ENCODE results near the gene PSME3IP1. TPM values are rescaled to one million over a fixed set of nuclear protein-coding genes. Genes with fewer than 3 reads are reported as not detected.

PSME3IP1 gene
- total RNA-seq, 1 donor from 2014 or later: 36.5 TPM

DNA sequence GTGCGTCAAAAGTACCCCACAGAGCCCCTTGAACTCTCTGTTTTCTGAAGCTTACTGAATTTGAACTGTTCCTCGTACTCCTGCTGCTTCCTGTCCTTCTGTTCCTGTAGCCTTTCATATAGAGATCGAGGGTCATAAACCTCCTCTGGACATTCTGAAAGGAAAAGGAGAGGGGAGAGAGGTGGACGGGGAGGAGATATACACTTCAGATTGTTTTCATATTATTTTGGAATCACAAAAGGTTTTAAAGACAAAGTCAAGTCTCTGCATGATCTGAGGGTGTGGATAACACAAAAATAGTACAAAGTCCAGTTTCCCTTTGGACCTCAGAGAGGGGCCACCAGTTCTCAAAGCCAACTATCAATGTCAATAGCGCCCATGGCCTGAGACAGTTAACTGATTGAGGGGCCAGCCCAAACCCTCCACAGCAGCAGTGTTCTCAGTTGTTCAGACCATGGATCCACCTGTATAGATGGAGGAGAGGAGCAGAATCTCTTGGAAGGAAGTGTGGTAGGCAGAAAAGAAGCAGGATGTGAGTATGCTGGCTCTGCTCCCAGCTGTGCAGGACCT, 13.0 kb downstream of the PSME3IP1 start:
- Histone ChIP-seq H3K36me3 (ENCODE audit: control insufficient read depth in 3 of 3, insufficient read depth in 3 of 3, low read length in 3 of 3) (peaks cover 26 to 36% (median 33%) of the 10 kb centered on the region in 3 donors), H3K9me3 (ENCODE audit: control insufficient read depth in 3 of 3, low read length in 3 of 3) (no peaks in the 10 kb centered on the region), H3K9ac (ENCODE audit: low read depth in 1 of 3, low read length in 3 of 3) (no peak overlapping the region), H3K27ac (ENCODE audit: low read depth, low read length) (no peak overlapping the region), H3K4me1 (ENCODE audit: control insufficient read depth in 3 of 3, insufficient read depth in 3 of 3, low read length in 3 of 3) (no peaks in the 10 kb centered on the region), H3K4me3 (ENCODE audit: low read length in 3 of 3) (no peak overlapping the region), H3K27me3 (ENCODE audit: control insufficient read depth in 3 of 3, insufficient read depth in 3 of 3, low read length in 3 of 3) (no peaks in the 10 kb centered on the region)

DNA sequence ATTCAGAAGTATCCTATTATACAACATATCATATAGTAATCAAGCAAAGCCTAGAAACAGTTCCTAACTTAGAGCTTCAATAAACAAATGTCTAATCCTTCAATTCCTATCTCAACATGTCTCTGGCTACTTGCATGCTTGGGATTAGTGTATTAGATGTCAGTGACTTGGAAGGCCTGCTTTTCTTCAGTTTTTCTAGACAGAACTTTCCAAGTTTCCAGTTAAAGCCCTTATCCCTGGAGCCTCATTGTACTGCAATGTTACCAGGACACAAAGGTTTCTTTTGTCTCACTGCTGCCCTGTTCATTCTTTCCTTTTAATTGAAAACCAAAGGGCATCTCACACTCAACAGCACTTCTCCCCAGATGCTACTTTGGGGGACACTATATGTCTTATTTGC, 16.5 kb downstream of the PSME3IP1 start:
- Histone ChIP-seq H3K9me3 (ENCODE audit: control insufficient read depth in 3 of 3, low read length in 3 of 3) (no peaks in the 10 kb centered on the region), H3K27me3 (ENCODE audit: control insufficient read depth in 3 of 3, insufficient read depth in 3 of 3, low read length in 3 of 3) (no peaks in the 10 kb centered on the region), H3K4me3 (ENCODE audit: low read length in 3 of 3) (no peak overlapping the region), H3K36me3 (ENCODE audit: control insufficient read depth in 3 of 3, insufficient read depth in 3 of 3, low read length in 3 of 3) (peaks cover 40 to 56% (median 54%) of the 10 kb centered on the region in 3 donors), H3K27ac (ENCODE audit: low read depth, low read length) (no peak overlapping the region), H3K9ac (ENCODE audit: low read depth in 1 of 3, low read length in 3 of 3) (no peak overlapping the region), H3K4me1 (ENCODE audit: control insufficient read depth in 3 of 3, insufficient read depth in 3 of 3, low read length in 3 of 3) (no peaks in the 10 kb centered on the region)

- no peaks in the 10 kb centered on the region for H3K4me1 ChIP-seq (ENCODE audit: control insufficient read depth in 3 of 3, insufficient read depth in 3 of 3, low read length in 3 of 3)
- H3K4me3 ChIP-seq (ENCODE audit: low read length in 3 of 3): no peak overlapping the region
- H3K27me3 ChIP-seq (ENCODE audit: control insufficient read depth in 3 of 3, insufficient read depth in 3 of 3, low read length in 3 of 3): no peaks in the 10 kb centered on the region
- no peak overlapping the region for H3K9ac ChIP-seq (ENCODE audit: low read depth in 1 of 3, low read length in 3 of 3)
- peaks cover 37 to 67% (median 61%) of the 10 kb centered on the region in 3 donors for H3K36me3 ChIP-seq (ENCODE audit: control insufficient read depth in 3 of 3, insufficient read depth in 3 of 3, low read length in 3 of 3)
- H3K9me3 ChIP-seq (ENCODE audit: control insufficient read depth in 3 of 3, low read length in 3 of 3): no peaks in the 10 kb centered on the region
- no peak overlapping the region for H3K27ac ChIP-seq (ENCODE audit: low read depth, low read length)
Observed at GRCh38 chr16:57167953-57168352, 17.9 kb downstream of the PSME3IP1 start.

GRCh38 chr16:57167538-57167937, 18.3 kb downstream of the PSME3IP1 start:
- no peaks in the 10 kb centered on the region for H3K27me3 ChIP-seq (ENCODE audit: control insufficient read depth in 3 of 3, insufficient read depth in 3 of 3, low read length in 3 of 3)
- no peak overlapping the region for H3K4me3 ChIP-seq (ENCODE audit: low read length in 3 of 3)
- H3K27ac ChIP-seq (ENCODE audit: low read depth, low read length): no peak overlapping the region
- peaks cover 35 to 66% (median 57%) of the 10 kb centered on the region in 3 donors for H3K36me3 ChIP-seq (ENCODE audit: control insufficient read depth in 3 of 3, insufficient read depth in 3 of 3, low read length in 3 of 3)
- no peaks in the 10 kb centered on the region for H3K9me3 ChIP-seq (ENCODE audit: control insufficient read depth in 3 of 3, low read length in 3 of 3)
- H3K9ac ChIP-seq (ENCODE audit: low read depth in 1 of 3, low read length in 3 of 3): no peak overlapping the region
- no peaks in the 10 kb centered on the region for H3K4me1 ChIP-seq (ENCODE audit: control insufficient read depth in 3 of 3, insufficient read depth in 3 of 3, low read length in 3 of 3)

DNA sequence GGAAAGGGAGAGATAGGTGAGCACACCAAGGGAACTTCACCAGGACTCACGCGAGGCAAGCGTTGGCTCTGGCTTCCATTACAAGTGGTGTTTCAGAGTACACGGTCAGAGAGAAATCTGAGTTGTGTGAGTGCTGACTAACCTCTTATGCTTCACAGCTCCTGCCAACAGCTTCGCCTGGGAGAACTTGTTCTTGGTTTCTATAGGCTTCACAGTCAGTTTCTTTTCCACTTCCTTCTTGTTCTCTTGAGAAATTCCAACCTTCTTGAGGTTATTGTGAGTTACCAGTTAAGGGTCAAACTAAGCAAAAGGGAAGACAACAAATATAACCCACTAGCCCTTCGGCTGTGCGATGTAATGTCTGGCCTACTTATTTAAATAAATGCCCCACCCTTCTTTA, 18.9 kb downstream of the PSME3IP1 start:
- Histone ChIP-seq H3K4me3 (ENCODE audit: low read length in 3 of 3) (no peak overlapping the region), H3K36me3 (ENCODE audit: control insufficient read depth in 3 of 3, insufficient read depth in 3 of 3, low read length in 3 of 3) (peaks cover 33 to 61% (median 58%) of the 10 kb centered on the region in 3 donors), H3K27ac (ENCODE audit: low read depth, low read length) (peak overlapping the region; percentile 21), H3K27me3 (ENCODE audit: control insufficient read depth in 3 of 3, insufficient read depth in 3 of 3, low read length in 3 of 3) (no peaks in the 10 kb centered on the region), H3K9ac (ENCODE audit: low read depth in 1 of 3, low read length in 3 of 3) (no peak overlapping the region), H3K9me3 (ENCODE audit: control insufficient read depth in 3 of 3, low read length in 3 of 3) (no peaks in the 10 kb centered on the region), H3K4me1 (ENCODE audit: control insufficient read depth in 3 of 3, insufficient read depth in 3 of 3, low read length in 3 of 3) (no peaks in the 10 kb centered on the region)

- Histone ChIP-seq H3K9me3 (ENCODE audit: control insufficient read depth in 3 of 3, low read length in 3 of 3) (no peaks in the 10 kb centered on the region), H3K27ac (ENCODE audit: low read depth, low read length) (peak overlapping the region; percentile 21), H3K36me3 (ENCODE audit: control insufficient read depth in 3 of 3, insufficient read depth in 3 of 3, low read length in 3 of 3) (peaks cover 28 to 56% (median 56%) of the 10 kb centered on the region in 3 donors), H3K4me1 (ENCODE audit: control insufficient read depth in 3 of 3, insufficient read depth in 3 of 3, low read length in 3 of 3) (no peaks in the 10 kb centered on the region), H3K4me3 (ENCODE audit: low read length in 3 of 3) (no peak overlapping the region), H3K27me3 (ENCODE audit: control insufficient read depth in 3 of 3, insufficient read depth in 3 of 3, low read length in 3 of 3) (no peaks in the 10 kb centered on the region), H3K9ac (ENCODE audit: low read depth in 1 of 3, low read length in 3 of 3) (no peak overlapping the region)
Observed at GRCh38 chr16:57166451-57166850, 19.4 kb downstream of the PSME3IP1 start.

GRCh38 chr16:57165938-57166337, 19.9 kb downstream of the PSME3IP1 start:
- H3K9ac ChIP-seq (ENCODE audit: low read depth in 1 of 3, low read length in 3 of 3): no peak overlapping the region
- no peaks in the 10 kb centered on the region for H3K4me1 ChIP-seq (ENCODE audit: control insufficient read depth in 3 of 3, insufficient read depth in 3 of 3, low read length in 3 of 3)
- H3K36me3 ChIP-seq (ENCODE audit: control insufficient read depth in 3 of 3, insufficient read depth in 3 of 3, low read length in 3 of 3): peaks cover 23 to 52% (median 51%) of the 10 kb centered on the region in 3 donors
- no peaks in the 10 kb centered on the region for H3K9me3 ChIP-seq (ENCODE audit: control insufficient read depth in 3 of 3, low read length in 3 of 3)
- H3K27me3 ChIP-seq (ENCODE audit: control insufficient read depth in 3 of 3, insufficient read depth in 3 of 3, low read length in 3 of 3): no peaks in the 10 kb centered on the region
- no peak overlapping the region for H3K27ac ChIP-seq (ENCODE audit: low read depth, low read length)
- H3K4me3 ChIP-seq (ENCODE audit: low read length in 3 of 3): no peak overlapping the region

DNA sequence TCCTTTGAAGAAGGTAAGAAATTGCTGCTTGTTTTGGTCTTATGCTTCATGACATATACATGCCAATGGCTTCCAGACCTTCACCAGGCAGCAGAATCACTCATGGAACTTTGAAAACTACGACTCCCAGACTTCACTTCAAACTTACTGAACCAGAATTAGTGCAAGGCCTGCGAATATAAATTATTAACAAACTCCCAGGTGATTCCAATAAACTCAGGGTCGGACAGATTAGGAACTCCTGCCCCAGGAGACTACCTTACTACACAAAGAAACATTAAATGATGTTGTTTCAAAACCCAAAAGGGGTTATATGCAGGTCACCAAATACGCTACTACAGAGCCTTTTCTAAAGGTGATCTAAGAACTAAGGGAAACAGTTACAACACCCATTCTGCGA, 20.4 kb downstream of the PSME3IP1 start:
- Histone ChIP-seq H3K4me1 (ENCODE audit: control insufficient read depth in 3 of 3, insufficient read depth in 3 of 3, low read length in 3 of 3) (no peaks in the 10 kb centered on the region), H3K27me3 (ENCODE audit: control insufficient read depth in 3 of 3, insufficient read depth in 3 of 3, low read length in 3 of 3) (no peaks in the 10 kb centered on the region), H3K27ac (ENCODE audit: low read depth, low read length) (no peak overlapping the region), H3K9me3 (ENCODE audit: control insufficient read depth in 3 of 3, low read length in 3 of 3) (no peaks in the 10 kb centered on the region), H3K4me3 (ENCODE audit: low read length in 3 of 3) (no peak overlapping the region), H3K9ac (ENCODE audit: low read depth in 1 of 3, low read length in 3 of 3) (no peak overlapping the region), H3K36me3 (ENCODE audit: control insufficient read depth in 3 of 3, insufficient read depth in 3 of 3, low read length in 3 of 3) (peaks cover 20 to 52% (median 52%) of the 10 kb centered on the region in 3 donors)

DNA sequence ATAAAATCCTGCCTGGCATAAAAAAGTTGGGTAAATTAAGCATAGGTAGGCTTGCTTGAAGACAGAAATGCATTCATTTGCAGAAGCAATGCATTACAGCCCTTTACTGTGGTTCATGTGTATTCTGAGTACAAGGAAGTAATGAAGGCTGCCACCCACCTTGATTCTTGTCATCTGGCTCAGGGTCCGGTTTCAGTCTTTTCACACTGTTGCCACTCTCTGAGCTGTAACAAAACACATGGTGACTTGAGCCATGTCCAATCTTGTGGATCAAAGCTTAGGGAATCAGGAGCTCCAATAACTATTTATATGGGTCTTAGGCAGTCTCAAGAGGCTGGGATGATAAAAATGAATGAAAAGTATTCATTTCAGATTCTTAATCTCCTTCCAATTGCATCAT, 22.0 kb downstream of the PSME3IP1 start:
- H3K36me3 ChIP-seq (ENCODE audit: control insufficient read depth in 3 of 3, insufficient read depth in 3 of 3, low read length in 3 of 3): peaks cover 15 to 46% (median 44%) of the 10 kb centered on the region in 3 donors
- no peaks in the 10 kb centered on the region for H3K9me3 ChIP-seq (ENCODE audit: control insufficient read depth in 3 of 3, low read length in 3 of 3)
- H3K27ac ChIP-seq (ENCODE audit: low read depth, low read length): no peak overlapping the region
- H3K9ac ChIP-seq (ENCODE audit: low read depth in 1 of 3, low read length in 3 of 3): no peak overlapping the region
- H3K27me3 ChIP-seq (ENCODE audit: control insufficient read depth in 3 of 3, insufficient read depth in 3 of 3, low read length in 3 of 3): no peaks in the 10 kb centered on the region
- H3K4me3 ChIP-seq (ENCODE audit: low read length in 3 of 3): no peak overlapping the region
- H3K4me1 ChIP-seq (ENCODE audit: control insufficient read depth in 3 of 3, insufficient read depth in 3 of 3, low read length in 3 of 3): no peaks in the 10 kb centered on the region

- Histone ChIP-seq H3K4me3 (ENCODE audit: low read length in 3 of 3) (no peak overlapping the region), H3K36me3 (ENCODE audit: control insufficient read depth in 3 of 3, insufficient read depth in 3 of 3, low read length in 3 of 3) (peaks cover 7 to 39% (median 29%) of the 10 kb centered on the region in 3 donors), H3K27me3 (ENCODE audit: control insufficient read depth in 3 of 3, insufficient read depth in 3 of 3, low read length in 3 of 3) (no peaks in the 10 kb centered on the region), H3K9ac (ENCODE audit: low read depth in 1 of 3, low read length in 3 of 3) (no peak overlapping the region), H3K9me3 (ENCODE audit: control insufficient read depth in 3 of 3, low read length in 3 of 3) (no peaks in the 10 kb centered on the region), H3K27ac (ENCODE audit: low read depth, low read length) (no peak overlapping the region), H3K4me1 (ENCODE audit: control insufficient read depth in 3 of 3, insufficient read depth in 3 of 3, low read length in 3 of 3) (no peaks in the 10 kb centered on the region)
Observed at GRCh38 chr16:57159447-57159846, 26.4 kb downstream of the PSME3IP1 start.
